ENCODE measurements around the gene SCCPDH.

The SCCPDH gene

GRCh38 chr1:246787781-246788513 lies 63.7 kb downstream of the SCCPDH start:
- no peak for DNase-seq
- no peak overlapping the region for H3K9ac ChIP-seq (ENCODE audit: low read length)
- H3K14ac ChIP-seq (ENCODE audit: low read length), result no peak overlapping the region
- no peak overlapping the region for H3K27ac ChIP-seq (ENCODE audit: low read depth, low read length)
- no peak overlapping the region for H3K23ac ChIP-seq (ENCODE audit: low read length)
- H2AFZ ChIP-seq (ENCODE audit: insufficient read depth, low read length, poor library complexity), result no peak overlapping the region
- no peak overlapping the region for H2BK5ac ChIP-seq (ENCODE audit: low read depth, low read length, poor library complexity)
- H3K79me2 ChIP-seq (ENCODE audit: control insufficient read depth, insufficient read depth, low read length, poor library complexity), result no peaks in the 10 kb centered on the region
- H4K8ac ChIP-seq (ENCODE audit: low read depth, low read length), result no peak overlapping the region
- no peak overlapping the region for H3K18ac ChIP-seq (ENCODE audit: low read length)
- H2AK5ac ChIP-seq (ENCODE audit: low read length), result no peak overlapping the region
- WGBS (ENCODE audit: extremely low coverage, insufficient coverage, insufficient read length), result no CpG with 5 or more reads among the region's 12 CpGs
- no peak overlapping the region for H3K4me2 ChIP-seq (ENCODE audit: low read length)
- H3K79me1 ChIP-seq (ENCODE audit: low read length), result no peaks in the 10 kb centered on the region
- H4K12ac ChIP-seq (ENCODE audit: low read depth, low read length), result no peak overlapping the region
- H3K9me3 ChIP-seq (ENCODE audit: insufficient read depth, low read depth, low read length), result peaks cover 2% of the 10 kb centered on the region
- no peak overlapping the region for H3K4me3 ChIP-seq (ENCODE audit: low read depth, low read length)
- no peak overlapping the region for H3K4ac ChIP-seq (ENCODE audit: low read depth, low read length)
- H3K27me3 ChIP-seq (ENCODE audit: insufficient read depth, low read length), result no peaks in the 10 kb centered on the region
- H2BK120ac ChIP-seq (ENCODE audit: insufficient read depth, low read length, poor library complexity), result no peak overlapping the region
- H3K4me1 ChIP-seq (ENCODE audit: control insufficient read depth in 1 of 2, insufficient read depth in 2 of 2, low read length in 2 of 2), result peaks cover 3 to 5% of the 10 kb centered on the region in 2 experiments
- H4K91ac ChIP-seq (ENCODE audit: low read depth, low read length), result no peak overlapping the region
- no peaks in the 10 kb centered on the region for H3K36me3 ChIP-seq (ENCODE audit: control insufficient read depth in 1 of 2, insufficient read depth in 2 of 2, low read length in 2 of 2)
- H2BK12ac ChIP-seq (ENCODE audit: low read length), result no peak overlapping the region

- Histone ChIP-seq H4K8ac (ENCODE audit: low read depth, low read length) (no peak overlapping the region), H2BK120ac (ENCODE audit: insufficient read depth, low read length, poor library complexity) (no peak overlapping the region), H3K9me3 (ENCODE audit: insufficient read depth, low read depth, low read length) (peaks cover 2% of the 10 kb centered on the region), H3K27ac (ENCODE audit: low read depth, low read length) (no peak overlapping the region), H3K14ac (ENCODE audit: low read length) (no peak overlapping the region), H2AFZ (ENCODE audit: insufficient read depth, low read length, poor library complexity) (peak overlapping the region; percentile 41), H2BK5ac (ENCODE audit: low read depth, low read length, poor library complexity) (no peak overlapping the region), H4K12ac (ENCODE audit: low read depth, low read length) (no peak overlapping the region), H3K27me3 (ENCODE audit: insufficient read depth, low read length) (no peaks in the 10 kb centered on the region), H3K4ac (ENCODE audit: low read depth, low read length) (no peak overlapping the region), H3K79me2 (ENCODE audit: control insufficient read depth, insufficient read depth, low read length, poor library complexity) (no peaks in the 10 kb centered on the region), H3K9ac (ENCODE audit: low read length) (no peak overlapping the region), H2AK5ac (ENCODE audit: low read length) (no peak overlapping the region), H3K18ac (ENCODE audit: low read length) (no peak overlapping the region), H3K4me3 (ENCODE audit: low read depth, low read length) (no peak overlapping the region), H3K79me1 (ENCODE audit: low read length) (no peaks in the 10 kb centered on the region), H4K91ac (ENCODE audit: low read depth, low read length) (peak overlapping the region; percentile 19), H3K36me3 (ENCODE audit: control insufficient read depth in 1 of 2, insufficient read depth in 2 of 2, low read length in 2 of 2) (no peaks in the 10 kb centered on the region), H3K4me2 (ENCODE audit: low read length) (peak overlapping the region; percentile 15), H3K4me1 (ENCODE audit: control insufficient read depth in 1 of 2, insufficient read depth in 2 of 2, low read length in 2 of 2) (peaks cover 3 to 5% of the 10 kb centered on the region in 2 experiments), H3K23ac (ENCODE audit: low read length) (no peak overlapping the region), H2BK12ac (ENCODE audit: low read length) (no peak overlapping the region)
- no CpG with 5 or more reads among the region's 37 CpGs for WGBS (ENCODE audit: extremely low coverage, insufficient coverage, insufficient read length)
- peak in 1 of 2 donors; percentile 7 for DNase-seq
Observed at GRCh38 chr1:246788895-246789338, 64.7 kb downstream of the SCCPDH start.

GRCh38 chr1:246789454-246790339 lies 65.5 kb downstream of the SCCPDH start:
- no peak overlapping the region for H4K8ac ChIP-seq (ENCODE audit: low read depth, low read length)
- H3K9me3 ChIP-seq (ENCODE audit: insufficient read depth, low read depth, low read length), result peaks cover 2% of the 10 kb centered on the region
- no peak overlapping the region for H4K12ac ChIP-seq (ENCODE audit: low read depth, low read length)
- no peak overlapping the region for H2BK120ac ChIP-seq (ENCODE audit: insufficient read depth, low read length, poor library complexity)
- H2BK5ac ChIP-seq (ENCODE audit: low read depth, low read length, poor library complexity), result no peak overlapping the region
- no peak overlapping the region for H3K9ac ChIP-seq (ENCODE audit: low read length)
- no peaks in the 10 kb centered on the region for H3K27me3 ChIP-seq (ENCODE audit: insufficient read depth, low read length)
- H3K36me3 ChIP-seq (ENCODE audit: control insufficient read depth in 1 of 2, insufficient read depth in 2 of 2, low read length in 2 of 2), result no peaks in the 10 kb centered on the region
- H3K4me1 ChIP-seq (ENCODE audit: control insufficient read depth in 1 of 2, insufficient read depth in 2 of 2, low read length in 2 of 2), result peaks cover 8 to 10% of the 10 kb centered on the region in 2 experiments
- no peak overlapping the region for H3K27ac ChIP-seq (ENCODE audit: low read depth, low read length)
- H3K4ac ChIP-seq (ENCODE audit: low read depth, low read length), result no peak overlapping the region
- H3K14ac ChIP-seq (ENCODE audit: low read length), result no peak overlapping the region
- H3K79me1 ChIP-seq (ENCODE audit: low read length), result no peaks in the 10 kb centered on the region
- no peak overlapping the region for H2BK12ac ChIP-seq (ENCODE audit: low read length)
- no peak overlapping the region for H4K91ac ChIP-seq (ENCODE audit: low read depth, low read length)
- H3K79me2 ChIP-seq (ENCODE audit: control insufficient read depth, insufficient read depth, low read length, poor library complexity), result no peaks in the 10 kb centered on the region
- no peak overlapping the region for H3K4me3 ChIP-seq (ENCODE audit: low read depth, low read length)
- H2AFZ ChIP-seq (ENCODE audit: insufficient read depth, low read length, poor library complexity), result no peak overlapping the region
- no peak overlapping the region for H3K23ac ChIP-seq (ENCODE audit: low read length)
- no peak overlapping the region for H2AK5ac ChIP-seq (ENCODE audit: low read length)
- WGBS (ENCODE audit: extremely low coverage, insufficient coverage, insufficient read length), result no CpG with 5 or more reads among the region's 25 CpGs
- no peak overlapping the region for H3K18ac ChIP-seq (ENCODE audit: low read length)
- H3K4me2 ChIP-seq (ENCODE audit: low read length), result no peak overlapping the region
- no peak for DNase-seq

- no peak overlapping the region for H2AK5ac ChIP-seq (ENCODE audit: low read length)
Observed at GRCh38 chr1:246790364-246790763, 66.2 kb downstream of the SCCPDH start.

More at GRCh38 chr1:246790364-246790763, 66.2 kb downstream of the SCCPDH start:
- Histone ChIP-seq H3K4me1 (ENCODE audit: control insufficient read depth in 1 of 2, insufficient read depth in 2 of 2, low read length in 2 of 2) (peaks cover 10% of the 10 kb centered on the region in 2 experiments), H3K23ac (ENCODE audit: low read length) (no peak overlapping the region), H3K4me3 (ENCODE audit: low read depth, low read length) (no peak overlapping the region), H2AFZ (ENCODE audit: insufficient read depth, low read length, poor library complexity) (no peak overlapping the region), H2BK5ac (ENCODE audit: low read depth, low read length, poor library complexity) (no peak overlapping the region), H3K4me2 (ENCODE audit: low read length) (no peak overlapping the region), H3K9ac (ENCODE audit: low read length) (no peak overlapping the region), H3K27me3 (ENCODE audit: insufficient read depth, low read length) (no peaks in the 10 kb centered on the region), H3K14ac (ENCODE audit: low read length) (no peak overlapping the region), H3K4ac (ENCODE audit: low read depth, low read length) (no peak overlapping the region), H2BK12ac (ENCODE audit: low read length) (no peak overlapping the region), H3K79me2 (ENCODE audit: control insufficient read depth, insufficient read depth, low read length, poor library complexity) (no peaks in the 10 kb centered on the region), H3K9me3 (ENCODE audit: insufficient read depth, low read depth, low read length) (peaks cover under 1% of the 10 kb centered on the region), H4K91ac (ENCODE audit: low read depth, low read length) (no peak overlapping the region), H4K12ac (ENCODE audit: low read depth, low read length) (no peak overlapping the region), H3K36me3 (ENCODE audit: control insufficient read depth in 1 of 2, insufficient read depth in 2 of 2, low read length in 2 of 2) (no peaks in the 10 kb centered on the region), H4K8ac (ENCODE audit: low read depth, low read length) (no peak overlapping the region), H2BK120ac (ENCODE audit: insufficient read depth, low read length, poor library complexity) (no peak overlapping the region), H3K18ac (ENCODE audit: low read length) (no peak overlapping the region), H3K79me1 (ENCODE audit: low read length) (no peaks in the 10 kb centered on the region), H3K27ac (ENCODE audit: low read depth, low read length) (no peak overlapping the region)
- no CpG with 5 or more reads among the region's 7 CpGs for WGBS (ENCODE audit: extremely low coverage, insufficient coverage, insufficient read length)
- no peak for DNase-seq

Measured in trophoblast cell (in vitro differentiated cells and primary cell).